A673 (cell line): ENCODE measurements around the gene XKR8. TPM values are rescaled to one million over a fixed set of nuclear protein-coding genes. Genes with fewer than 3 reads are reported as not detected.

Experiments used
- BruUV-seq: library from RNA; stranded (reverse); fragments of 400-500 nt; replicated peaks from 2 replicates; lab custom pipeline; 2021; lab: Mats Ljungman, UMichigan
- CTCF ChIA-PET: fragments of 300-600 bp; sonication (Branson Sonifier 250); formaldehyde crosslinking; loops from one replicate; lab custom pipeline; 2022; ENCODE audit warnings: antibody characterized with exemption; lab: Charles Lee
- POLR2A ChIA-PET: fragments of 300-600 bp; sonication (Branson Sonifier 250); formaldehyde crosslinking; loops from one replicate; lab custom pipeline; 2022; ENCODE audit warnings: antibody characterized with exemption; ENCODE audit not compliant: low non-redundant PET; lab: Charles Lee
- DNase-seq: peaks from one replicate; pipeline ENCODE4 v3.0.0-alpha.2; 2015; ENCODE audit warnings: low spot score
- H3K27ac ChIP-seq: fragments of 200-600 bp; sonication (generic); 2 replicates; pipeline ENCODE4 v1.5.1; 2016; ENCODE audit warnings: mixed run types, low read depth, mild to moderate bottlenecking, mixed read lengths, antibody characterized with exemption, low read length; ENCODE audit not compliant: poor library complexity, severe bottlenecking
- H3K27me3 ChIP-seq: fragments of 200-600 bp; sonication (generic); replicated peaks from 2 replicates; pipeline ENCODE4 v1.6.1; 2017; ENCODE audit warnings: mixed run types, low read depth, mild to moderate bottlenecking, mixed read lengths, antibody characterized with exemption, low read length; ENCODE audit not compliant: insufficient read depth, poor library complexity
- H3K36me3 ChIP-seq: fragments of 200-600 bp; sonication (generic); 2 replicates; pipeline ENCODE4 v1.6.1; 2016; ENCODE audit warnings: mixed run types, mild to moderate bottlenecking, mixed read lengths, antibody characterized with exemption, low read length; ENCODE audit not compliant: insufficient read depth, poor library complexity, severe bottlenecking
- H3K4me1 ChIP-seq: fragments of 200-600 bp; sonication (generic); 2 replicates; pipeline ENCODE4 v1.6.1; 2017; ENCODE audit warnings: mixed run types, mild to moderate bottlenecking, mixed read lengths, antibody characterized with exemption, low read length; ENCODE audit not compliant: insufficient read depth, poor library complexity, severe bottlenecking
- H3K4me3 ChIP-seq: fragments of 200-600 bp; sonication (generic); 2 replicates; pipeline ENCODE4 v1.5.1; 2016; ENCODE audit warnings: low read depth, mixed run types, mild to moderate bottlenecking, mixed read lengths, low read length; ENCODE audit not compliant: poor library complexity, severe bottlenecking
- H3K9me3 ChIP-seq: fragments of 200-600 bp; sonication (generic); 2 replicates; pipeline ENCODE4 v1.6.1; 2016; ENCODE audit warnings: mixed run types, low read depth, mild to moderate bottlenecking, mixed read lengths, antibody characterized with exemption, low read length; ENCODE audit not compliant: poor library complexity, severe bottlenecking
- CTCF ChIP-seq: fragments of 300-800, 200-600 bp; sonication (generic); conservative IDR thresholded peaks from 2 replicates; pipeline ENCODE4 v1.5.1; 2017; ENCODE audit warnings: low read depth, mild to moderate bottlenecking, antibody characterized with exemption, low read length, moderate library complexity, mixed read lengths
- EZH2 ChIP-seq: fragments of 200-600 bp; sonication (generic); IDR thresholded peaks from 2 replicates; pipeline ENCODE4 v1.6.1; 2017; ENCODE audit warnings: borderline replicate concordance, low read depth, mild to moderate bottlenecking, mixed read lengths, antibody characterized with exemption, low read length; ENCODE audit not compliant: poor library complexity, severe bottlenecking
- intact Hi-C: fragments of 100-400 bp; cut with micrococcal nuclease; formaldehyde crosslinking; loops from one replicate; pipeline ENCODE4 v1.10.0; 2022; ENCODE audit not compliant: unreplicated experiment
- total RNA-seq: library from RNA; stranded (reverse); gene quantifications from 2 replicates; pipeline ENCODE4 v1.2.3, GENCODE V29; 2021

Gene XKR8
- total RNA-seq, 1 experiment from 2014 or later: 6.4 TPM

- intact Hi-C loops: no loop called here
- Histone ChIP-seq H3K9me3 (no peaks in the 10 kb centered on the region), H3K36me3 (no peaks in the 10 kb centered on the region), H3K4me1 (no peaks in the 10 kb centered on the region), H3K27me3 (no peaks in the 10 kb centered on the region), H3K4me3 (no peak overlapping the region), H3K27ac (no peak overlapping the region)
- CTCF ChIA-PET: interaction anchor here (0.6 to 1.5 kb wide), 2 partner anchors 114 to 115 kb away, joined by 5 to 7 read pairs; no protein-coding TSS in a partner anchor
- DNase-seq: no peak
- POLR2A ChIA-PET: interaction anchor here (0.6 kb wide), 1 partner anchor 21 kb away, joined by 4 read pairs; no protein-coding TSS in a partner anchor
- BruUV-seq: no TSS peak
- TF ChIP-seq CTCF (no peak), EZH2 (no peak)
These were observed 12.4 kb downstream of the XKR8 start for GRCh38 chr1:27972141-27972540.

- intact Hi-C loops: no loop called here
- no peak for TF ChIP-seq CTCF
- TF ChIP-seq EZH2: no peak
- no peak overlapping the region for H3K4me3 ChIP-seq
- ChIA-PET POLR2A (no interaction called here), CTCF (no interaction called here)
- BruUV-seq: TSS peak; percentile 18
- no peaks in the 10 kb centered on the region for H3K36me3 ChIP-seq
- H3K4me1 ChIP-seq: no peaks in the 10 kb centered on the region
- no peak overlapping the region for H3K27ac ChIP-seq
- H3K9me3 ChIP-seq: no peaks in the 10 kb centered on the region
- no peaks in the 10 kb centered on the region for H3K27me3 ChIP-seq
- DNase-seq: no peak
These were observed 14.1 kb downstream of the XKR8 start for GRCh38 chr1:27973771-27974416.

- no peak for DNase-seq
- CTCF ChIA-PET: no interaction called here
- no peaks in the 10 kb centered on the region for H3K9me3 ChIP-seq
- H3K4me1 ChIP-seq: no peaks in the 10 kb centered on the region
- no peaks in the 10 kb centered on the region for H3K36me3 ChIP-seq
- H3K27me3 ChIP-seq: no peaks in the 10 kb centered on the region
- TF ChIP-seq CTCF (no peak), EZH2 (no peak)
- POLR2A ChIA-PET: no interaction called here
- BruUV-seq: no TSS peak
- H3K4me3 ChIP-seq: no peak overlapping the region
- H3K27ac ChIP-seq: no peak overlapping the region
- intact Hi-C loops: no loop called here
These were observed 14.6 kb downstream of the XKR8 start for GRCh38 chr1:27974417-27974781.
